GM19372 (cell line): ENCODE measurements around the gene ERP44.

Experiments
- ATAC-seq: cut with Tn5 transposase; IDR thresholded peaks from one replicate; pipeline ENCODE4 v1.9.1; 2021; ENCODE audit warnings: mild to moderate bottlenecking, low read depth, moderate library complexity; ENCODE audit not compliant: unreplicated experiment

The ERP44 gene

DNA sequence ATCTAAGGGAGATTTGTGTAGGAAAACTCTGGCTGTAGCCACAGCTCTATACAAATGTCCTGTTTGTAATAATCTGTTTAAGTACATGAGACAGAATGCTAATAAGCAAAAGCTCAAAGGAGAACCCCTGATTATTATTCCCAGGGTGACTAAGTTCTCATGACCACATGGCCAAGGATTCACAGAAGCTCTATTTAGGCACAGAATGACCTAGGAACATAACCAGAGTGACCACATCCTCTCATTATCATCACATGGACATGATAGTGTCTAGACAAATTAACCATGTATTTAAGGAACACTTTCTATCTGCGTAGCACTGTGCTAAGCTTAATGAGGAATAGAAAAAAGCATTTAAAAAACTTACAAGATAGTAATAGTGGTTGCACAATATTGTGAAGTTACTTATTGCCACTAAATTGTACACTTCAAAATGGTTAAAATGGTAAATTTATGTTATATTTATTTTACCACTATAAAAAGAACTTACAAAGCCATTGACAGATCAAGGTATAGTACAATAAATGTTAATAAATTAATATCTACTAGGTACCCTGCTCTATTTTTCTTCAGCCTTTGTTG lies 136.0 kb downstream of the ERP44 start:
- ATAC-seq, result no peak

DNA sequence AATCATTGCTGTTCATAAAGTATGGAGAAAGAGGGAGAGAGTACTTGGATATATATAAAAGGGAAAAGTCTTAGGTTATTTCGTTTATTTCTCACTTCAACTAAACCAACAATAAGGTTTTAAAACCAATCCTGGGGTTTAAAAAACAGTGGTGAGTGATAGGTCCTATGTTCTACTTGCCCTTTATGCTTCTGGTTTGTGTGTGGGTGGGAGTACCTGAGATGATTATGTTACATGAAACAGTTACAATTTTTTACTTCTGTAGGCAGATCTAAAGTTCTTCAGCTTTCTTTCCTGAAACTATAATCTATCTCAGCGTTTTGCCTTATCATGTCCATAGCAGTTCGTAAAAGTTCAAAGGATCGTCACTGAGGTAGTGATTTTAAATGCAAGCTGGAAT lies 143.2 kb downstream of the ERP44 start:
- no peak for ATAC-seq

DNA sequence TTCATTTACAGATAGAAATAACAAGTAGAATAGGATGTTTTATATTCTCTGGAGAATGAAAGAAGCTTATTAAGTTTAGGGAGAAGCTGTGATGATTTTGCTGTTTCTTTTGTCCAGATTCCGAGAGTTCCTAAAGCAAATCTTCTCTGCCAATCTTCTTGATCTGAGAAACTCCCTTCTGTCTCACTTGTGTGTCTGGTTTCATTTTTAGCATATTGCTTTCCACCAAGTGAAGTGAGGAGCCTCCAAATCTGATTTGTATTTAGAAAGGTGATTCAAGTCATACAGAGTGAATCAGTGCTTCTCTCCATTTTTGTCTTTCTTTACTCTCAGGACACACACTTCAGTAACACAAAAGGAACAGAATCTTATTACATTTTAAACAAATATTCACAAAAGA lies 144.0 kb downstream of the ERP44 start:
- no peak for ATAC-seq

GRCh38 chr9:99953861-99954507 lies 144.8 kb downstream of the ERP44 start:
- ATAC-seq, result no peak

- ATAC-seq, result no peak
These were observed 149.9 kb downstream of the ERP44 start for GRCh38 chr9:99948896-99949295.

DNA sequence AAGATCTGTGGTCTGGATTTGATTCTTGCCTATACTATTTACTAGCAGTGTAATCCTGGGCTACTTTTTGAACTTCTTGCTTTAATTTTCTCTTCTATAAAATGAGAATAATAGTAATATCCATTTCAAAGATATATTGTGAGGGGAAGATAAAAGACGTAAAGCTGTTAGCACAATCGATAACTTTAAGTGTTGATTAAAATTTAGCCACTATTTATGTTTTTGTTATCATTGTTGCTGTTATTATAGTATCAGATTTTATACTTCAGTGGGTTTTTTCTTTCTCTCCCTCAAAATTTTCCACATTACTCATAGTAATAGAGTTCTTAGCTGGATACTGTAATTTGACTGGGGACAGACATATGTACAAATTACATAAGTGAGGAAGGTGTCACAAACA lies 150.3 kb downstream of the ERP44 start:
- ATAC-seq, result no peak

- no peak for ATAC-seq
These were observed 151.4 kb downstream of the ERP44 start for GRCh38 chr9:99947395-99947794.

- ATAC-seq, result no peak
These were observed 161.7 kb downstream of the ERP44 start for GRCh38 chr9:99936947-99937587.

- no peak for ATAC-seq
These were observed 167.5 kb downstream of the ERP44 start for GRCh38 chr9:99931155-99931840.

- no peak for ATAC-seq
These were observed 169.1 kb downstream of the ERP44 start for GRCh38 chr9:99929652-99930051.
